Measurements from ENCODE around the gene PSMB3.

- TF ChIP-seq CTCF (IDR thresholded peaks at IDR 0.05; ENCODE audit: low read depth, low read length, poor library complexity, severe bottlenecking): no peak
- TF ChIP-seq EZH2phosphoT487 (IDR thresholded peaks at IDR 0.05; ENCODE audit: borderline replicate concordance, low read length): no peak
Observed at GRCh38 chr17:38748892-38749222, 3.7 kb upstream of the PSMB3 start.
